HepG2 (cell line): ENCODE data around the gene VWC2L. TPM values are rescaled to one million over a fixed set of nuclear protein-coding genes. Genes with fewer than 3 reads are reported as not detected.

Source experiments
- ATAC-seq: fragments of 200-7000 bp; cut with Tn5 transposase; 3 replicates; pipeline ENCODE4 v1.9.1; 2020; ENCODE audit warnings: mild to moderate bottlenecking, moderate library complexity
- BruUV-seq: library from RNA; stranded (reverse); fragments of 400-500 nt; replicated peaks from 2 replicates; lab custom pipeline; 2021; lab: Mats Ljungman, UMichigan
- CTCF ChIA-PET: fragments of 300-600 bp; formaldehyde crosslinking; extraction: SDS; loops from one replicate; lab custom pipeline; 2021; ENCODE audit warnings: low total read pairs, inconsistent platforms, low intra/inter-chr PET ratio; lab: Yijun Ruan, JAX
- POLR2A ChIA-PET: fragments of 350-600 bp; sonication (Branson Sonifier 250); formaldehyde crosslinking; loops from one replicate; lab custom pipeline; 2020; ENCODE audit warnings: antibody characterized with exemption, inconsistent platforms; lab: Yijun Ruan, JAX
- DNase-seq: peaks from one replicate; pipeline ENCODE4 v3.0.0-alpha.2; 2015; ENCODE audit warnings: low spot score
- FAIRE-seq: peaks from 3 replicates; lab custom pipeline; 2011; peaks lifted over from hg19 to GRCh38; lab: Jason Lieb, UNC
- H2AFZ ChIP-seq: one replicate; pipeline ENCODE4 v1.6.1; 2011; ENCODE audit warnings: low read length, inconsistent platforms
- H3K27ac ChIP-seq: fragments of 300-600 bp; 3 replicates; pipeline ENCODE4 v1.8.0; 2011; ENCODE audit warnings: mixed run types, mild to moderate bottlenecking, mixed read lengths, low read length, inconsistent platforms; ENCODE audit not compliant: insufficient read depth; ENCODE audit errors: extremely low read length
- H3K27me3 ChIP-seq, 2 experiments: fragments of 200-600 bp in 1 of 2; 2 replicates in 1 of 2; 3 replicates in 1 of 2; pipeline versions ENCODE4 v1.6.0 to v1.8.0; 2011; ENCODE audit warnings: low read length in 2 of 2, mild to moderate bottlenecking in 2 of 2, moderate library complexity in 2 of 2, inconsistent platforms in 1 of 2; ENCODE audit not compliant: insufficient read depth in 2 of 2, control insufficient read depth in 1 of 2
- H3K36me3 ChIP-seq, 2 experiments: fragments of 200-600 bp in 1 of 2; replicated peaks in 1 of 2; 2 replicates in 1 of 2; 3 replicates in 1 of 2; pipeline versions ENCODE4 v1.5.1 to v1.8.0; 2011; ENCODE audit warnings: low read length in 2 of 2, inconsistent platforms in 1 of 2; ENCODE audit not compliant: insufficient read depth in 2 of 2, control insufficient read depth in 1 of 2
- H3K4me1 ChIP-seq: 2 replicates; pipeline ENCODE4 v1.5.1; 2012; ENCODE audit warnings: low read length, inconsistent platforms; ENCODE audit not compliant: insufficient read depth
- H3K4me2 ChIP-seq: 2 replicates; pipeline ENCODE4 v1.6.0; 2011; ENCODE audit warnings: low read depth, low read length, inconsistent platforms
- H3K4me3 ChIP-seq, 3 experiments: fragments of 200-600 bp in 1 of 3; sonication (generic), shearing (Covaris generic) in 1 of 3; replicated peaks in 1 of 3; 2 replicates each; pipeline ENCODE4 v1.5.1; 2011 to 2016; ENCODE audit warnings: low read length in 3 of 3, inconsistent platforms in 2 of 3, low read depth in 2 of 3, mild to moderate bottlenecking in 2 of 3, control low read depth in 1 of 3, mixed read lengths in 1 of 3; ENCODE audit not compliant: insufficient read depth in 1 of 3
- H3K79me2 ChIP-seq: one replicate; pipeline ENCODE4 v1.6.1; 2011; ENCODE audit warnings: low read length, inconsistent platforms; ENCODE audit not compliant: insufficient read depth
- H3K9ac ChIP-seq: 2 replicates; pipeline ENCODE4 v1.6.0; 2011; ENCODE audit warnings: mild to moderate bottlenecking, low read depth, low read length, inconsistent platforms; ENCODE audit not compliant: insufficient read depth
- H3K9me3 ChIP-seq: 2 replicates; pipeline ENCODE4 v1.5.1; 2012; ENCODE audit warnings: mild to moderate bottlenecking, low read length
- H4K20me1 ChIP-seq: 2 replicates; pipeline ENCODE4 v1.6.0; 2011; ENCODE audit warnings: inconsistent platforms, mild to moderate bottlenecking, low read length, moderate library complexity; ENCODE audit not compliant: insufficient read depth
- ATF2 ChIP-seq: sonication (generic); formaldehyde crosslinking; IDR thresholded peaks from 2 replicates; pipeline ENCODE4 v1.4.0; 2020; ENCODE audit warnings: missing genetic modification reagents
- ETV6 ChIP-seq: sonication (generic); formaldehyde crosslinking; conservative IDR thresholded peaks from 2 replicates; pipeline ENCODE4 v1.4.0; 2020; ENCODE audit warnings: missing genetic modification reagents
- HOXA3 ChIP-seq: sonication (generic); formaldehyde crosslinking; IDR thresholded peaks from 2 replicates; pipeline ENCODE4 v1.5.0; 2020; ENCODE audit warnings: missing genetic modification reagents
- LBX2 ChIP-seq: sonication (generic); formaldehyde crosslinking; IDR thresholded peaks from 2 replicates; pipeline ENCODE4 v1.5.0; 2020; ENCODE audit warnings: missing genetic modification reagents, mild to moderate bottlenecking, borderline replicate concordance
- MYNN ChIP-seq: sonication (generic); formaldehyde crosslinking; IDR thresholded peaks from 2 replicates; pipeline ENCODE4 v1.4.0; 2020; ENCODE audit warnings: mild to moderate bottlenecking, low read depth, missing genetic modification reagents
- SKIL ChIP-seq: sonication (generic); formaldehyde crosslinking; IDR thresholded peaks from 2 replicates; pipeline ENCODE4 v1.8.0; 2022; ENCODE audit warnings: missing genetic modification reagents, mild to moderate bottlenecking, moderate library complexity, borderline replicate concordance
- SP5 ChIP-seq: IDR thresholded peaks from 2 replicates; pipeline ENCODE4 v1.6.1; 2016; ENCODE audit warnings: low read depth, borderline replicate concordance
- ZSCAN25 ChIP-seq: sonication (generic); formaldehyde crosslinking; IDR thresholded peaks from 2 replicates; pipeline ENCODE4 v1.8.0; 2022; ENCODE audit warnings: mild to moderate bottlenecking, missing genetic modification reagents
- WGBS: methylation state at CpG from one replicate; pipeline ENCODE4 v1.1.6; 2017; ENCODE audit warnings: low lambda C conversion rate; 5-methylcytosine and 5-hydroxymethylcytosine counted together
- in situ Hi-C: cut with HindIII; loops from 2 replicates; pipeline ENCODE4 v1.10.0; 2017; ENCODE audit warnings: low pct_unique_long_range_greater_than_20kb; ENCODE audit not compliant: extremely low pct_ligation_motif_present
- intact Hi-C: fragments of 100-400 bp; cut with micrococcal nuclease; formaldehyde crosslinking; loops from one replicate; pipeline ENCODE4 v1.10.0; 2022; ENCODE audit not compliant: unreplicated experiment
- polyA plus RNA-seq, 8 experiments: library from polyadenylated mRNA; depleted of rRNA in 3 of 8; stranded (reverse) in 7 of 8; unstranded in 1 of 8; fragments of >200 nt; fragmentation: Illumina TruSeq in 4 of 8; extraction: Trizol in 4 of 8; gene quantifications; 2 replicates each; pipeline versions ENCODE4 v1.2.1 to v1.2.3, GENCODE V29; 2011 to 2016; ENCODE audit warnings: low read depth in 4 of 8, missing spikeins in 1 of 8, mixed read lengths in 1 of 8; ENCODE audit not compliant: insufficient read depth in 1 of 8
- total RNA-seq, 5 experiments: library from RNA; depleted of rRNA; stranded (reverse); fragments of >200 nt; fragmentation: Illumina TruSeq; extraction: Trizol; gene quantifications; 2 replicates each; pipeline ENCODE4 v1.2.3, GENCODE V29; 2016; ENCODE audit warnings: low read depth in 1 of 5

Gene VWC2L
- total and polyA plus RNA-seq, 2 of the 13 experiments (the other 11 are each of a cell fraction or from before 2014, with no cell fraction given), result not detected

- no peaks in the 10 kb centered on the region for H3K27me3 ChIP-seq
- intact Hi-C loops, result no loop called here
- H3K79me2 ChIP-seq, result no peaks in the 10 kb centered on the region
- no peak for FAIRE-seq
- ChIA-PET CTCF (no interaction called here), POLR2A (no interaction called here)
- no peak overlapping the region for H3K4me2 ChIP-seq
- H4K20me1 ChIP-seq, result no peaks in the 10 kb centered on the region
- BruUV-seq, result no TSS peak
- no peak overlapping the region for H3K9ac ChIP-seq
- H3K4me3 ChIP-seq, result no peak overlapping the region
- H2AFZ ChIP-seq, result no peak overlapping the region
- no peaks in the 10 kb centered on the region for H3K36me3 ChIP-seq
- ATAC-seq, result no peak
- no peaks in the 10 kb centered on the region for H3K4me1 ChIP-seq
- in situ Hi-C loops, result no loop called here
- H3K9me3 ChIP-seq, result no peaks in the 10 kb centered on the region
- DNase-seq, result no peak
- TF ChIP-seq SKIL (no peak), ZSCAN25 (CRISPR knock-in tag) (no peak), MYNN (CRISPR knock-in tag) (no peak), ETV6 (no peak), ATF2 (no peak), LBX2 (CRISPR knock-in tag) (no peak), SP5 (no peak), HOXA3 (no peak)
- 8% methylated on average over 2 of the region's 2 CpGs for WGBS
- no peak overlapping the region for H3K27ac ChIP-seq
These were observed 191.2 kb downstream of the VWC2L start for GRCh38 chr2:214601852-214602633.
